Activated T-cell treated with anti-CD3 and anti-CD28 coated beads, Interleukin-2, amount 50 U/mL, for 24 hours (primary cell): ENCODE data around the gene TACR2.
A peak's percentile ranks its signal among the peaks of the same experiment; 100 is the strongest.

Experiments
- DNase-seq: peaks from one replicate; pipeline ENCODE4 v3.0.0-alpha.2; 2020
- H3K27ac Mint-ChIP-seq: 2 replicates; pipeline ENCODE4 v1.8.0; 2020; ENCODE audit warnings: mild to moderate bottlenecking, mixed read lengths
- H3K27me3 Mint-ChIP-seq: 2 replicates; pipeline ENCODE4 v1.8.0; 2020; ENCODE audit warnings: mixed read lengths
- H3K36me3 Mint-ChIP-seq: 2 replicates; pipeline ENCODE4 v1.8.0; 2020; ENCODE audit warnings: low read depth, mixed read lengths
- H3K4me1 Mint-ChIP-seq: 2 replicates; pipeline ENCODE4 v1.8.0; 2020; ENCODE audit warnings: low read depth, mixed read lengths
- H3K4me3 Mint-ChIP-seq: 2 replicates; pipeline ENCODE4 v1.8.0; 2020; ENCODE audit warnings: mild to moderate bottlenecking, moderate library complexity, mixed read lengths
- H3K9me3 Mint-ChIP-seq: 2 replicates; pipeline ENCODE4 v1.8.0; 2020; ENCODE audit warnings: mixed read lengths

TACR2 gene

GRCh38 chr10:69388488-69388887 lies 28.2 kb downstream of the TACR2 start:
- Mint-ChIP-seq H3K27ac (peak overlapping the region; percentile 3), H3K36me3 (peaks cover 95% of the 10 kb centered on the region), H3K27me3 (no peaks in the 10 kb centered on the region), H3K4me3 (no peak overlapping the region), H3K4me1 (peaks cover 14% of the 10 kb centered on the region), H3K9me3 (no peaks in the 10 kb centered on the region)
- DNase-seq = no peak

- Mint-ChIP-seq H3K4me1 (peaks cover 12% of the 10 kb centered on the region), H3K9me3 (no peaks in the 10 kb centered on the region), H3K27me3 (no peaks in the 10 kb centered on the region), H3K27ac (no peak overlapping the region), H3K36me3 (peaks cover 95% of the 10 kb centered on the region), H3K4me3 (no peak overlapping the region)
- no peak for DNase-seq
Observed at GRCh38 chr10:69387500-69387899, 29.2 kb downstream of the TACR2 start.

GRCh38 chr10:69385454-69386350 lies 31.0 kb downstream of the TACR2 start:
- no peak for DNase-seq
- no peak overlapping the region for H3K4me3 Mint-ChIP-seq
- peak overlapping the region; percentile 59 for H3K27ac Mint-ChIP-seq
- peaks cover 3% of the 10 kb centered on the region for H3K4me1 Mint-ChIP-seq
- no peaks in the 10 kb centered on the region for H3K9me3 Mint-ChIP-seq
- H3K27me3 Mint-ChIP-seq = no peaks in the 10 kb centered on the region
- peaks cover 96% of the 10 kb centered on the region for H3K36me3 Mint-ChIP-seq

GRCh38 chr10:69384320-69384719 lies 32.4 kb downstream of the TACR2 start:
- peaks cover 3% of the 10 kb centered on the region for H3K4me1 Mint-ChIP-seq
- H3K27ac Mint-ChIP-seq = peak overlapping the region; percentile 30
- H3K27me3 Mint-ChIP-seq = no peaks in the 10 kb centered on the region
- no peaks in the 10 kb centered on the region for H3K9me3 Mint-ChIP-seq
- peaks cover 97% of the 10 kb centered on the region for H3K36me3 Mint-ChIP-seq
- no peak for DNase-seq
- no peak overlapping the region for H3K4me3 Mint-ChIP-seq

GRCh38 chr10:69383558-69383957 lies 33.2 kb downstream of the TACR2 start:
- no peaks in the 10 kb centered on the region for H3K27me3 Mint-ChIP-seq
- no peaks in the 10 kb centered on the region for H3K9me3 Mint-ChIP-seq
- peaks cover 96% of the 10 kb centered on the region for H3K36me3 Mint-ChIP-seq
- peak overlapping the region; percentile 30 for H3K27ac Mint-ChIP-seq
- H3K4me1 Mint-ChIP-seq = no peaks in the 10 kb centered on the region
- DNase-seq = no peak
- no peak overlapping the region for H3K4me3 Mint-ChIP-seq

GRCh38 chr10:69382382-69383117 lies 34.2 kb downstream of the TACR2 start:
- peaks cover 96% of the 10 kb centered on the region for H3K36me3 Mint-ChIP-seq
- H3K27ac Mint-ChIP-seq = peak overlapping the region; percentile 63
- DNase-seq = no peak
- no peak overlapping the region for H3K4me3 Mint-ChIP-seq
- no peaks in the 10 kb centered on the region for H3K27me3 Mint-ChIP-seq
- no peaks in the 10 kb centered on the region for H3K4me1 Mint-ChIP-seq
- no peaks in the 10 kb centered on the region for H3K9me3 Mint-ChIP-seq

- no peak for DNase-seq
- Mint-ChIP-seq H3K9me3 (no peaks in the 10 kb centered on the region), H3K36me3 (peaks cover 98% of the 10 kb centered on the region), H3K4me3 (no peak overlapping the region), H3K4me1 (no peaks in the 10 kb centered on the region), H3K27me3 (no peaks in the 10 kb centered on the region), H3K27ac (no peak overlapping the region)
Observed at GRCh38 chr10:69379800-69380199, 36.9 kb downstream of the TACR2 start.

- peak overlapping the region; percentile 74 for H3K27ac Mint-ChIP-seq
- no peak for DNase-seq
- peaks cover 11% of the 10 kb centered on the region for H3K4me1 Mint-ChIP-seq
- H3K4me3 Mint-ChIP-seq = no peak overlapping the region
- no peaks in the 10 kb centered on the region for H3K27me3 Mint-ChIP-seq
- peaks cover 97% of the 10 kb centered on the region for H3K36me3 Mint-ChIP-seq
- no peaks in the 10 kb centered on the region for H3K9me3 Mint-ChIP-seq
Observed at GRCh38 chr10:69377933-69378332, 38.8 kb downstream of the TACR2 start.

GRCh38 chr10:69377191-69377590 lies 39.5 kb downstream of the TACR2 start:
- H3K9me3 Mint-ChIP-seq = no peaks in the 10 kb centered on the region
- H3K4me3 Mint-ChIP-seq = no peak overlapping the region
- peaks cover 12% of the 10 kb centered on the region for H3K4me1 Mint-ChIP-seq
- H3K27me3 Mint-ChIP-seq = no peaks in the 10 kb centered on the region
- no peak for DNase-seq
- H3K27ac Mint-ChIP-seq = peak overlapping the region; percentile 16
- peaks cover 97% of the 10 kb centered on the region for H3K36me3 Mint-ChIP-seq

- DNase-seq = no peak
- Mint-ChIP-seq H3K4me1 (peaks cover 17% of the 10 kb centered on the region), H3K27ac (peak overlapping the region; percentile 69), H3K4me3 (no peak overlapping the region), H3K9me3 (no peaks in the 10 kb centered on the region), H3K27me3 (no peaks in the 10 kb centered on the region), H3K36me3 (peaks cover 97% of the 10 kb centered on the region)
Observed at GRCh38 chr10:69376662-69377061, 40.1 kb downstream of the TACR2 start.

- H3K27ac Mint-ChIP-seq = peak overlapping the region; percentile 82
- H3K27me3 Mint-ChIP-seq = no peaks in the 10 kb centered on the region
- no peaks in the 10 kb centered on the region for H3K9me3 Mint-ChIP-seq
- no peak for DNase-seq
- H3K36me3 Mint-ChIP-seq = peaks cover 97% of the 10 kb centered on the region
- H3K4me3 Mint-ChIP-seq = no peak overlapping the region
- peaks cover 18% of the 10 kb centered on the region for H3K4me1 Mint-ChIP-seq
Observed at GRCh38 chr10:69375307-69376151, 41.2 kb downstream of the TACR2 start.

GRCh38 chr10:69374931-69375306 lies 41.8 kb downstream of the TACR2 start:
- H3K4me3 Mint-ChIP-seq = no peak overlapping the region
- H3K27me3 Mint-ChIP-seq = no peaks in the 10 kb centered on the region
- peaks cover 97% of the 10 kb centered on the region for H3K36me3 Mint-ChIP-seq
- H3K27ac Mint-ChIP-seq = peak overlapping the region; percentile 82
- no peaks in the 10 kb centered on the region for H3K9me3 Mint-ChIP-seq
- DNase-seq = no peak
- peaks cover 18% of the 10 kb centered on the region for H3K4me1 Mint-ChIP-seq

GRCh38 chr10:69374242-69374641 lies 42.5 kb downstream of the TACR2 start:
- H3K27ac Mint-ChIP-seq = peak overlapping the region; percentile 82
- H3K4me3 Mint-ChIP-seq = no peak overlapping the region
- no peaks in the 10 kb centered on the region for H3K27me3 Mint-ChIP-seq
- H3K4me1 Mint-ChIP-seq = peaks cover 18% of the 10 kb centered on the region
- peaks cover 97% of the 10 kb centered on the region for H3K36me3 Mint-ChIP-seq
- no peaks in the 10 kb centered on the region for H3K9me3 Mint-ChIP-seq
- no peak for DNase-seq
